NCI-H146 treated with DMSO at 0.1 percent for 48 hours (cell line): Measurements from ENCODE around the gene CELSR1.

Experiments used
- DNase-seq: peaks from one replicate; lab custom pipeline; 2025; ENCODE audit not compliant: unreplicated experiment; lab: John Stamatoyannopoulos, UW

Gene CELSR1

DNA sequence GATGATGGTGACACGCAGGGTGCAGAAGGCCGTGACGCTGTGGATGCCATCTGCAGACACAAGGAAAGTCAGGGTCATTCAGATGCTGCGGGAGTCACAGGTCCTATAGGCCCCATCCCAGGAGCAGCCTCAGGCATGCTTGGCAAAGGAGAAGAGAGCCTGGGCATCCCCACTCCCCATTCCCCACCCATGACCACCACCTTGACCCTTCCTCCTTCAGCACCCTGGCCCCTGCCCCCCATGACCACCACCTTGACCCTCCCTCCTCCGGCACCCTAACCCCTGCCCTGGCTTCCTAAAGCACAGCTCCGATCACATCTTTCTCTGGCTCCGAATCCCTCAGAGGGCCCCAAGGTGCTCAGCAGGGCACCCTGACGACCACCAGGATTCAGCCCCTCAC lies 73.1 kb downstream of the CELSR1 start:
- no peak for DNase-seq

DNA sequence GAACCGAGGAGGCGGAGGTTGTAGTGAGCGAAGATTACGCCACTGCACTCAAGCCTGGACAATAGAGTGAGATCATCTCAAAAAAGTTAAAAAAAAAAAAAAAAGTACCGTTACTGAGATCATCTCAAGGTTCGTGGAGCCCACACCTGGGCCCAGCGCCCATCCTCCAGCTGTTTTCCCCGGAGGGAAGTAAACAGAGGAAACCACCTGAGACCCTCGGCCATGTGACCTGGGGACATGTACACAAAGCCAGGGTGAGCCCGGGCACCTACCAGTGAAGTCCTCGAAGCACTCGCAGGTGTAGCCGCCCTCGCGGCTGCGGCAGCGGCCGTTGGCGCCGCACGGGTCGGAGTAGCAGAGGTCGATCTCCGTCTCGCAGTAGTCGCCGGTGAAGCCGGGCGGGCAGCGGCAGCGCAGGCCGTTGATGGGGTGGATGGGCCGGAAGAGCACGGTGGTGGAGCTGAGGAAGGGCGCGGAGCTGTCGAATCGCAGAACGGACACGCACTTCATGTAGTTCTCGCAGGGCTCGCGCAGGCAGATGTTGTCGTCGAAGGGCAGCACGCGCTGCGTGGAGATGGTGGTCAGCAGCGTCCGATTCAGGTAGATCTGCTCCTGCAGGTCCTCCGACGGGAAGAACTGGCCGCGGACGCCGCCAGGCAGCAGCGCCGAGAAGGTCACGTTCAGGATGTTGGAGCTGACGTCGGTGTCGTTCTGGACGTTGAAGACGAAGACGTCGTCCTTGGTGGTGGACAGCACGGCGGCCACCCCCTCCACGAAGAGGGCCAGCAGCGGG lies 73.8 kb downstream of the CELSR1 start:
- DNase-seq, result no peak

DNA sequence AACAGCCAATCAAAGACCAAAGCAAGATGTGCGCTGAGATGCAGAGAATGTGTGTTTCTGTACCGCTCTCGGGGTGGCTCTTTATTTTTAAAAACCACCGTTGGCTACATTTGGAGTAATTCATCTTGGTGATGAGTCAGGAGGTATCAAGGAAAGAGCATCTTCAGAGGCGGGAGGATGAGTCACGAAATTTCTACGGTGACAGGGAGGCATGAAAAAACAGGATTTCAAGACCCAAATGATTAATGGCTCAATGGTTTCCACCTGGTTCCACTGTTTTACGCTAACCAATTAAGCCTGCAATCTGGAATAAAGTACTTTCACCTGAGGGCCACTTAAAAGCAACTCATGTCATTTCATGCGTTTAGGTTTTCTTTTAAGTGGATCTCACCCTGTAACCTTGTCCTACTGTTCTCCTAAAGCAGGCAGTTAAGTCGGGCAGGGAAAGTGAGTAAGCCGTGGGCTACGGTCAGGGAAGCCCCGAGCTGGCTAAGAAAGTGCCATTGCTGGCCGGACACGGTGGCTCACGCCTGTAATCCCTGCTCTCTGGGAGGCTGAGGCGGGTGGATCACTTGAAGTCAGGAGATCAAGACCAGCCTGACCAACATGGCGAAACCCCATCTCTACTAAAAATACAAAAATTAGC lies 74.6 kb downstream of the CELSR1 start:
- no peak for DNase-seq

- no peak for DNase-seq
Observed at GRCh38 chr22:46461566-46462180, 75.7 kb downstream of the CELSR1 start.

- DNase-seq, result no peak
Observed at GRCh38 chr22:46460857-46461256, 76.6 kb downstream of the CELSR1 start.

DNA sequence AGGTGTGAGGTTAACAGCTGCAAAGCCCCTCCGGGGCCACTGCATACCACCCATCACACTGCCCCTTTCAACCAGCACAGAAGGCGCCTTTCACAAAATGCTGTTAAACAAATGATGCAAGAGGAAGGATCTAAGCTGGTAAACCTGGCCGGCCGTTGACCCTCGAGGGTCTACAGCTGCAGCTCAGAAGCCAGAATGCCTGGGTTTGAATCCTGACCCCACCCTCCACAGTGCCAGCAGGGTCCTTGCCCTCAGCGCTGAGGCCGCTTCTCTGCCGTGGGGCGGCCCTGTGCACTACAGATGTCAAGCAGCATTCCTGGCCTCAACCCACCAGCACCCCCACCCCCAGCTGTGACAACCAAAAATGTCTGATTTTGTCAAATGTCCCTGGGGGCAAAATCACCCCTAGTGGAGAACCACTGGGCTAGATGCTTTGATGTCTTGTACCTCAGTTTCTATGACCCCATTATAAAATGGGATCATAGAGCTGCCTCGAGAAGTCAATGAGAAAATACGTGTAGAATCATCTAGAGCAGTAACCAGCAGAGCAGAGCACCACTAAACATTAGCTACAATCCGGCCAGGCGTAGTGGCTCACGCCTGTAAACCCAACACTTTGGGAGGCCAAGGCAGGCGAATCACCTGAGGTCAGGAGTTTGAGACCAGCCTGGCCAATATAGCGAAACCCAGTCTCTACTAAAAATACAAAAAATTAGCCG lies 77.9 kb downstream of the CELSR1 start:
- no peak for DNase-seq

GRCh38 chr22:46458525-46458924 lies 78.9 kb downstream of the CELSR1 start:
- DNase-seq, result no peak

DNA sequence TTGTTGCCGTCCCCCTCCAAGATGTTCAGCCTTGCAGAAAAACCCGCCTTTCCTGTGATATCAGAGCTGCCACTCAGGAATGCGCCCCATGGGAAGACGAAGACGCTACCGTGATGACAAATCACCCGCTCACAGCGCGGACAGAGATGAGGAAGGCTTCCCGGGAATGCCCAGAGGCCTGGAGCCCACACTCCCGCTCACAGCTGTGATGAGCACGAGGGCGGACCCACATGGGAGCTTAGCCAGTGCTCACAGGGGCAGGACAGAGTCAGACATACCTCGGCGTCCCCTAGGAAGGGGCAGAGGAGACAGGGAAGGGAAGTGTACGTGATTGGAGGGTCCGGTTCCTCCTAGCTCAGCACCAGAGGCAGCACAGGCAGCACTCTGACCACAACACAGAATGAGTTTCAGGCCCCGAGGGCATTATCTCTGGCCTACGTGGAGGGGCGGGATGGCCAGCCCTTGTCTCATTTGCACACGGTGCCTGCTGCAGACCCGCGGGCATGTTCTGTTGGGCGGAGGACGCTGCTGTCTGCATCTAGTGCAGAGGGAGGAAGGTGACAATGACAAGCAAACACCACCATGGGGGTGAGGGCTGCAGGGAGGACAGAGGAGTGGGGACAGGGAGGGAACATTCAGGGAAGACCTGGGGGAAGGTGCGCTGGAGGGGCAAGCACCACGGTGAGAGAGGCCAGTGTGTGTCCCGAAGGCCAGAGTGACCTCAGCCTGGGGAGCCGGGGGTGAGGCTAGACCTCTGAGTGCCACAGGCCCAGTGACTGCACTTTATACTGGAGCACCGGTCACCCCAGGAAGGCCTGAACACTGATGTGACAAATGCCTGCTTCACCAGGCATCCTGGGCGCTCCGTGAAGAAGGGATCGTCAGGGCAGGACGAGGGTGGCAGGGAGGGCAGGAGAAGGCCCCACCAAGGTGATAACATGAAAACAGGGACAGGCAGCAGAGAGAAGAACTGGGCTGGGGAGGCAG lies 79.6 kb downstream of the CELSR1 start:
- DNase-seq, result no peak

- DNase-seq, result no peak
Observed at GRCh38 chr22:46456818-46457163, 80.6 kb downstream of the CELSR1 start.

DNA sequence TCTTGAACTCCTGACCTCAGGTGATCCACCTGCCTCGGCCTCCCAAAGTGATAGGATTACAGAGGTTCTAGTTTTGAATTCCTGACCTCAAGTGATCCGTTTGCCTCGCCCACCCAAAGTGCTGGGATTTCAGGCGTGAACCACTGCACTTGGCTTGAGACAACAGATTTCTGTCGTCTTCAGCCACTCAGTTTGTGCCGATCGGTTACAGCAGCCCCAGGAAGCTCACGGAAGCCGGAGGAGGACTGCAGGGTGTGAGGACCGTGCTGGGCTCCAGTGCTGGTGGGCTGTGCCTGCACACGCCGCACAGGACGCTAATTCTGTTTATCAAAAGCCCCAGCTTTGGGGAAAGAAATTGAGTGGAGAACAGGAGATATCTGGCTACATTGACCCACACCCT lies 82.0 kb downstream of the CELSR1 start:
- no peak for DNase-seq

DNA sequence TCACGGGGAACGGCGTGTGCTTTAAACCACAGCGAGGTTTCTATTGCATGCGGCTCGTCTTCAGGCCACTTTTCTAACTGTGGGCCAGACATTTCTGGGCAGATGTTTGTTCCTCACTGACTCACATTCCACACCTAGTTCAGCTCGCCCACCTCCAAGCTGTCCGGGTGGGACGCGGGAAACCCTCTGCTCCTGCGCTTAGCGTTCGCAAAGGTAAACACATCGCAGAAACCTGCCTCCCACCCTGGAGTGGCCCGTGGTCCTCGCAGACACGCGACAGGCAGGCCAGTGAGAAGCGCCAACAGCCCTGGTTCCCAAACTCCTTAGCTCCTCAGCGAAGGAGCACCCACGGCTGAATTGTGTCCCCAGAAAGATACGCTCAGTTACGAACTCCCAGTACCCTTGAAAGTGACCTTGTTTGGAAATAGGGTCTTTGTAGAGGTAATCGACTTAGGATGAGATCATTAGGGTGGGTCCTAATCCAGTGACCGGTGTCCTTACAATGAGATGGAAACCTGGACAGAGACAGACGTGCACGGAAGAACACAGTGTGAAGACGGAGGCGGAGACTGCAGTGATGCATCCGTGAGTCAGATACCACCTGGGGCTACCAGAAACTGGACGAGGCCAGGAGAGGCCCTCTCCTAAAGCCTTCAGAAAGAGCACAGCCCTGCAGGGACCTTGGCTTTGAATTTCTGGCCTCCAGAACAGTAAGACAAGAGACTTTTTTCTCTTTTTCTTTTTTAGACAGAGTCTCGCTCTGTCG lies 82.7 kb downstream of the CELSR1 start:
- DNase-seq, result no peak

DNA sequence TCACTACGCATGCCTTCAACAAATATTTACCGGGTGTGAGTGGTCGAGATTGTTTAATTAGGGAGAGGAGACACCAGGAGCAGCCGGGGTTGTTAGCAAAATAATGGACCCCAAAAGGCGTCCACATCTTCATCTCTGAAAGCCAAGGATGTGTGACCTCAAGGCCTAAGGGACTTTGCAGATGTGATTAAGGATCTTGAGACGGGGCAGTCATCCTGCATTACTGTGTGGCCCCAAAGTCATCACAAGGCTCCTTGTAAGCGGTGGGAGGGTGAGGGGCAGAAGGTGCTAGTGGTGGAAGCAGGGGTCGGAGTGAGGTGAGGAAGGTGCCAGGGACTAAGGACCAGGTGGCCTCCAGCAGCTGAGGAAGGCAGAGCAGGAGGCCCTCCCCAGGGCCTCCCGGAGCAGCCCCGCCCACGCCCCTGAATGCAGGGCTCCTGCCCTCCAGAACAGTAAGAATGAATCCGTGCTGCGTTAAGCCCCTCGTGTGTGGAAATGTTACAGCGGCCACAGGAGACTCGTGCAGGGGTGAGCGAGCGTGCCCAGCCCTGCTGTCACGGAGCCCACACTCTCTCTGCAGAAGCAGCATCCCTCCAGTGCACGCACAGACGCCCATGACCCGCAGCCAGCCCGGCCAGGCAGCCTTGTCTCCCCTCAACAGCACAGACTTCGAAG lies 83.5 kb downstream of the CELSR1 start:
- DNase-seq, result no peak

DNA sequence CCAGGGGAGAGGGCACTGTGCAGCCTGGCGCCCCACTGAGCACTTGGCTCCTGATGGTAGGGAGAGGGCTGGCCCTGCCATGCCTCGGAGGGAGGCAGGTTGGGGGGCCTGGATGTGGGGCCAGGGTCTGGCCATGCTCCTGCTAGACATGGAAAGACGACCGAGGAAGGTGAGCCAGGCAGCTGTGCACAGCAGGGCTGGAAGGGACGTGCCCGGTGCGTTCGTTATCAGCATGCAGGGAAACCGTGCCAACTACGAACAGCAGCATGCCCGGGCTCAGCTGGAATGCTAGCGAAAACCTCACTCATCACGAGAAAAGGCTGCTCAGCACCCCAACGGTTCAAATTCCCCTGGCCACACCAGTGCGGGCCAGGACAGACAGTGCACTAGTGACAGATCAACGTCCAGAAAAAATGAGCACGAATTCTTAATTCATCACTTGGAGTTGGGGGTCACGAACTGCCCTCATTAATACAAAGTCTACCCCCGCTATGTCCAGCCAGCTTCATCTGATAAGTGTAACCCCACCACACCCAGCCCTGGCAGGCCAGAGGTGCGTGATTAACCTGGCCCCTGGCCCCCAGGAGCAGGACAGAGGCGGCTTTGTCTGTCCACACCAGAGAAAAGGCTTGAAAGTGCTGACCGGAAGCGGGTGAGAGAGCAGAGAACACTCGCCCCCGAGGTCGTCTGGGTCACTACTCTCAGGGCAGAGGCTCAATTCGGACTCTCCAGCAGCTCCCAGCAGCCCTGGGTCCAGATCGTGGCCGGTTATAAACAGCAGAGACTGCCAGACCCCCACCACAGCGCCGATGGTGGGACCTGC lies 84.2 kb downstream of the CELSR1 start:
- no peak for DNase-seq

DNA sequence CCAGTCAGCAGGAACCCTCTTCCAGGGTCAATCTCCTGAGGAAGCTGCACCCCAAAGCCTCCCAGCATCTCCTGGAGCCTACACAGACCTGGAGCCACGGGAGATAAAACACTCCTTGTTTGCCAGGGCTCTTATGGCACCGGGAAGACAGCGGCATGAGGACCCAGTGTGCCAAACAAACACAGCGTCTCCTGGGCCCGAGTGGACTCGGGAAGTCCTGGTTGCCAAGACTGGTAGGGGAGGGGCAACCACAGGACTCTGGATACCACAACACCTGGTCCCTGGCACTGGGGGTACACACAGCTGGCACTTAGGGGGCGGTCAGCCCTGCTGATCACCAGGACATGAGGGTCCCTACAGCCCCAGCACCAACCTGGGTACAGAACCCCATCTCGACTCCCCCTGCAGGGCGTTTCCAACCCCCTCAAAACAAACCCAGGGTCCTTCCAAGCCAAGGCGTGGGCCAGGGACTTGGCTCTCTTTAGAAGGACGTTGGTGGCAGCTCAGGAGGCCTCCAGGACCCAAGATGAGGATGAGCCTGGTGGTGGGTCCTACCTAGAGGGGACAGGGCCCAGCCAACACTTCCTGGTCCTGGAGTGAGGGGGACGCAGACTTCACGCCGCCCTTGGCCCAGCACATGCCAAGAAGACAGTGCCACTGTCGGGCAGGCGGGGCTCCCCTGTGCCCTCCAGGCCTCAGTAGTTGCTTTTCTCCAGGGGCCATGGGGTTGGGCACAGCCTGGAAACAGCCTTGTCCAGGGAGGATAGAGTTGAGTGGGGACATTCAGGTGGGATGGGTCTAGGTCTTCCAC lies 85.0 kb downstream of the CELSR1 start:
- no peak for DNase-seq

DNA sequence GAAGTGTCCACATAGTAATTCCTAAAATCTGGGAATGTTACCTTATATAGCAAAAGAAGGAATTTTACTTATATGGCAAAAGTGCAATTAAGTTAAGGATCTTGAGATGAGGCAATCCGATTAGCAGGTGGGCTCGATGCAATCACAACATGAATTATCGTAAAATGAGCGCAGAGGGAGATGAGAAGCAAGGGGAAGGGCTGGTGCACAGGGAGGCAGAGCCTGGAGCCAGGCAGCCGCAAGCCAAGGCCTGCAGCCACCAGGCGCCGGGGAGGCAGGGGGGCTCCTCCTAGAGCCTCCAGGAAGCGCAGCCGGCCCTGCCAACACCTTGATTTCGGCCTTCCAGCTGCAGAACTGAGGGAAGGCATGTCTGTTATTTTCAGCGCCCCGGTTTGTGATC lies 85.7 kb downstream of the CELSR1 start:
- no peak for DNase-seq

DNA sequence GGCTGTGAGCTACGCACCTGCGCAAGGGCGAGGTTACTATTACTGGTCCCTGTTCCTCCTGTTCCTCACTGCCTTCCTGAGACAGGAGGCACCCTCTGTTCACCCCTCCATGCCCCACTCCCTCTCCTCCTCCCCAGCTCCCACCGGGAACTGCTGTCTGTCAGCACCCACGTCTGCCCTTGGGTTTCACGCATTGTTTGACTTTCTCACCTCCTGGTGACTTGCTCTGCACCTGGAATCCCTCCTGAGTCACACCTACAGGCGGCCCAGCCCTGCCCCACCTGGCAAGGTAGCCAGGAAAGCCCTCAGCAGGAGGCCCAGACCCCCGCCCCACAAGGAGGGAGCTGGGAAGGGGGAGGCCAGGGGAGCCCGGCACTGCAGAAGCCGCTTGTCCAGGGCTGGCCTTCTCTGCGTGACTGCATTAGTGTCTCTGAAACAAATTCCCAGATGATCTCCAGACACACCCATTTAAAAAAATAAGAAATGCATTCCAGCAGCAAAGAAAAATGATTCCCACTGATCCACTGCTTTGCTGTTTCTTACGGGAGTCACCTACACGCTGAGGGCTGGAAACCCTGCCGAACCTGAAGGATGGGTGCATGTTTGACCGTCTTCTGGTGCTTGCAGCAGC lies 86.4 kb downstream of the CELSR1 start:
- peak; percentile 27 for DNase-seq
